GM19023 (cell line): ENCODE measurements around the gene DHRS11.

ENCODE experiments used
- ATAC-seq: cut with Tn5 transposase; IDR thresholded peaks from one replicate; pipeline ENCODE4 v1.9.1; 2021; ENCODE audit warnings: mild to moderate bottlenecking, moderate library complexity; ENCODE audit not compliant: unreplicated experiment

DHRS11 gene

DNA sequence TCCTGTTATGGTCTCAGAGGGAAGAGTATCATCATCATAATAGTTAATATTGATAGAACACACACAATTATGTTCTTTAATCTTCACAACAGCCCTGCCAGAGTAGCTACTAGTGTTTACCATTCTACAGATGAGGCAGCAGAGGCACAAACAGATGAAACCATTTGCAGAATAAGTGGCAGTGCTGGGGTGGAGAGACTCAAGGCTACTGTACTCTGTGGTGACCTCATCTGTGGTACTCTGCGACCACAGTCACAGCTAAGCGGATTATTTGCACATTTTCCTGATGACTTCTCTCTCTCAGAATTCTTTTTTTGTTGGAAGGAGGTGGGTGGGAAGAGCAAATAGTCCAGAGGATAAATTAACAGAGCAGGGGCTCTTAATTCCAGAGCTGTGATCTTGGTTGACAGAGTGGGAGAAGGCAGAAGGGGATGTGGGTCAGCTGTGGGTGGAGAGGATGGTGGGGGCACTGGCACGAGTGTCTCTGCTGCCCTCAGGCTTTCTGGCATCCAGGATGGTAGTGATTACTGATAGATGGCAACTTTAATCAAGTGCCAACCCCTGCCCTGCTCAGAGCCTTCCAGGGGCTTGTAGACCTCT lies 51.5 kb downstream of the DHRS11 start:
- no peak for ATAC-seq

DNA sequence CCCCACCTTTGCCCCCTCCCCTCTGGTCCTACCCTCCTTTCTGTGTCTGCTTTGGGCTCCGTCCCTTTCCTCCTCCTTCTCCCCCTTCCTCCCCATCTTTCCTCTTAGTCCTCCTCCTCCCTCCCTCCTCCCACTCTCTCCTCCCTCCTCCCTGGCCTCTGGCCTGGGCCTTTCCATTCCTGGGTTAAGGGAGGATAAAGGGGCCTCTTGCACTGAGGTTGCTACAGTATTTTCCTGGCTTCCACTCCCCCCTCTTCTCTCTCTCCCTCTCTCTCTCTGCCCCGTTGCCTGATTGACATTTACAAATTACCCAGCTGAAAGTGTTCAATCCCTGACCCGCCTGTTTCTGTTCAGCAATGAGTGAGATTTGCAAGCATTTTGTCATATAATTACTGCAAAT lies 53.7 kb downstream of the DHRS11 start:
- ATAC-seq, result no peak

DNA sequence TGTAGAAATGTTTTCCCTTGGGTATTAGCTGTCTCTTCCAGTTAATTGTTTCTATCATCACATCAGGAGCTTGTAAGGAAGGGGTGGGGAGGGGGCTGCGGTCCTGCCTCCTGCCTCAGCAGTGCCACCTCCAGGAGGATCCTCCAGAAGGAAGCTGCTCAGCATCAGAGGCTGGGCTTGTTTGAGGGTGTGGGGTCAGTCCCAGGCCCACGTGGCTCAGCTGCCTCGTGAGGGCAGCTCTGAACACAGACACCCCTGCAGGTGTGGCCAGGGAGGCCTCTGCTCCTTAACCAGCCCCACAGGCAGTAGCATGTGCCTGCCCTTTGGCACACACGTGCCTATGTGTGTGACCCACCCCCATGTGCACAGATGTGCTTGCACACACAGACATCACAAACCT lies 56.0 kb downstream of the DHRS11 start:
- ATAC-seq, result no peak

DNA sequence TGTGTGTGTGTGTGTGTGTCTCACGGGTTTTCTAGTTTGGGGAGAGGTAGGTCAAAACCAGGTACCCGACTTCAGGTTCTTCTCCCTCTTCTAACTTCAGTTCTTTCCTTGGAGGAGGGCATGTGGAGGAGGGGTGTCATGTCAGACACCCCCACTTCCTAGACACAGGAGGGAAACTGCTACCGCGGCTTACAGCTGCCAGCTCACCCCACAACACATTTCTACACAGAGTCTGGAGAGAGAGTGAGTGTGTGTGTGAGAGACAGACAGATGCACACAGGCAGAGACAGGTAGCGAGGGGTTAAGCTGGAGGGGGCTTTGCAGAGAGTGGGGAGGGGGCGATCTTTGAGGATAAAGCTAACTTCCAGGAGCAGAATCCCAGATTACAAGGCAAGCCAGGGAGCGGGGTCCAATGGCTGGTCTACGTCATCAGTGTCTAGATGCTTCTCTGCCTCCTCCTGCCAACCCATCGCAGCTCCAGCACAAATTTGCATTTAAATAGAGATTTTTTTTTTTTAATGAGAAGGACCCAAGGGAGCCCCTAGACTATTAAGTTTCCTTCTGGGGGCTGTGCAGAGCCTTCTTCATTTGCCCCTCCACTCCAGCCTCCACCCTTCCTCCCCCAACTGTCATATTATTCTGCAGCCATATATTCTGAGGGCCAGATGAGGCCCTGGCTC lies 58.6 kb downstream of the DHRS11 start:
- no peak for ATAC-seq
